GM12878 (cell line): Measurements from ENCODE around the gene CACUL1. TPM values are rescaled to one million over a fixed set of nuclear protein-coding genes. Genes with fewer than 3 reads are reported as not detected.

Experiments used
- ATAC-seq: fragments of 200-7000 bp; cut with Tn5 transposase; 3 replicates; pipeline ENCODE4 v1.9.1; 2020; ENCODE audit warnings: mild to moderate bottlenecking, moderate library complexity
- BruUV-seq: library from RNA; stranded (reverse); fragments of 400-500 nt; replicated peaks from 2 replicates; lab custom pipeline; 2021; lab: Mats Ljungman, UMichigan
- CTCF ChIA-PET: fragments of 300-600 bp; sonication (Branson Sonifier 250); formaldehyde crosslinking; extraction: SDS; loops from one replicate; lab custom pipeline; 2021; ENCODE audit warnings: inconsistent platforms; lab: Yijun Ruan, JAX
- POLR2A ChIA-PET: fragments of 350-600 bp; formaldehyde crosslinking; extraction: SDS; loops from one replicate; lab custom pipeline; 2021; ENCODE audit warnings: inconsistent platforms; lab: Charles Lee
- RAD21 ChIA-PET: fragments of 300-600 bp; sonication (Branson Sonifier 250); formaldehyde crosslinking; loops from one replicate; lab custom pipeline; 2023; ENCODE audit warnings: antibody characterized with exemption; ENCODE audit not compliant: unreplicated experiment; lab: Charles Lee
- SMC1A ChIA-PET: fragments of 300-600 bp; sonication (Branson Sonifier 250); formaldehyde crosslinking; loops from one replicate; lab custom pipeline; 2023; ENCODE audit not compliant: unreplicated experiment, uncharacterized antibody; lab: Charles Lee
- DNase-seq: peaks from one replicate; pipeline ENCODE4 v3.0.0-alpha.2; 2011; ENCODE audit warnings: low read depth, low spot score
- FAIRE-seq: peaks from 3 replicates; lab custom pipeline; 2011; peaks lifted over from hg19 to GRCh38; lab: Jason Lieb, UNC
- H2AFZ ChIP-seq: 2 replicates; pipeline ENCODE4 v1.6.0; 2011; ENCODE audit warnings: low read depth, low read length, control low read depth; ENCODE audit not compliant: control insufficient read depth
- H3K27ac ChIP-seq: 2 replicates; pipeline ENCODE4 v1.5.1; 2011; ENCODE audit warnings: control low read depth; ENCODE audit not compliant: control insufficient read depth, insufficient read depth
- H3K27me3 ChIP-seq, 2 experiments: replicated peaks in 1 of 2; 2 replicates each; pipeline versions ENCODE4 v1.6.0 to v1.6.1; 2011; ENCODE audit warnings: low read length in 1 of 2; ENCODE audit not compliant: control insufficient read depth in 2 of 2, insufficient read depth in 2 of 2
- H3K36me3 ChIP-seq, 2 experiments: 2 replicates each; pipeline ENCODE4 v1.5.1; 2011; ENCODE audit warnings: low read length in 1 of 2; ENCODE audit not compliant: control insufficient read depth in 2 of 2, insufficient read depth in 2 of 2
- H3K4me1 ChIP-seq: 2 replicates; pipeline ENCODE4 v1.6.1; 2011; ENCODE audit warnings: mild to moderate bottlenecking, low read length, moderate library complexity, mixed read lengths; ENCODE audit not compliant: control insufficient read depth, insufficient read depth
- H3K4me2 ChIP-seq: 2 replicates; pipeline ENCODE4 v1.6.0; 2011; ENCODE audit warnings: control low read depth; ENCODE audit not compliant: control insufficient read depth, insufficient read depth
- H3K4me3 ChIP-seq: fragments of 200-600 bp; sonication (generic); 2 replicates; pipeline ENCODE4 v1.5.1; 2016
- H3K79me2 ChIP-seq: 2 replicates; pipeline ENCODE4 v1.6.0; 2011; ENCODE audit warnings: low read length; ENCODE audit not compliant: control insufficient read depth, insufficient read depth
- H3K9ac ChIP-seq: 2 replicates; pipeline ENCODE4 v1.8.0; 2011; ENCODE audit warnings: low read length, control low read depth, mixed read lengths; ENCODE audit not compliant: control insufficient read depth, insufficient read depth
- H3K9me3 ChIP-seq: replicated peaks from 3 replicates; pipeline ENCODE4 v1.5.1; 2011; ENCODE audit warnings: mild to moderate bottlenecking, low read length; ENCODE audit not compliant: control insufficient read depth, insufficient read depth
- H4K20me1 ChIP-seq: 2 replicates; pipeline ENCODE4 v1.6.0; 2011; ENCODE audit not compliant: control insufficient read depth, insufficient read depth
- BCL11A ChIP-seq: IDR thresholded peaks from 2 replicates; pipeline ENCODE4 v1.6.1; 2011; ENCODE audit warnings: low read depth, low read length
- CHD2 ChIP-seq: IDR thresholded peaks from 2 replicates; pipeline ENCODE4 v1.6.1; 2011; ENCODE audit warnings: low read depth, low read length, improper control_type of control experiment, borderline replicate concordance
- CHD4 ChIP-seq: fragments of 200-600 bp; sonication (generic); IDR thresholded peaks from 2 replicates; pipeline ENCODE4 v1.6.1; 2016; ENCODE audit warnings: mild to moderate bottlenecking
- GABPA ChIP-seq: IDR thresholded peaks from 2 replicates; pipeline ENCODE4 v1.6.1; 2014; ENCODE audit warnings: antibody characterized with exemption, low read depth, mild to moderate bottlenecking, inconsistent platforms
- IRF5 ChIP-seq: fragments of 450-650 bp; IDR thresholded peaks from 2 replicates; pipeline ENCODE4 v1.6.1; 2017; ENCODE audit warnings: borderline replicate concordance
- KAT2A ChIP-seq: conservative IDR thresholded peaks from 2 replicates; pipeline ENCODE4 v1.6.1; 2011; ENCODE audit warnings: low read depth, low read length; ENCODE audit not compliant: control insufficient read depth
- KDM1A ChIP-seq: fragments of 200-600 bp; sonication (generic); IDR thresholded peaks from 2 replicates; pipeline ENCODE4 v1.6.1; 2016; ENCODE audit warnings: borderline replicate concordance
- LARP7 ChIP-seq: fragments of 450-650 bp; IDR thresholded peaks from 2 replicates; pipeline ENCODE4 v1.6.1; 2017; ENCODE audit warnings: mild to moderate bottlenecking
- MEF2A ChIP-seq: IDR thresholded peaks from 2 replicates; pipeline ENCODE4 v1.6.1; 2011; ENCODE audit warnings: low read depth, mild to moderate bottlenecking, low read length, moderate library complexity; ENCODE audit not compliant: insufficient read depth
- MXI1 ChIP-seq: fragments of 150-350 bp; IDR thresholded peaks from 2 replicates; pipeline ENCODE4 v1.6.1; 2011; ENCODE audit warnings: low read depth, mild to moderate bottlenecking, inconsistent platforms, low read length, improper control_type of control experiment
- NRF1 ChIP-seq: conservative IDR thresholded peaks from 2 replicates; pipeline ENCODE4 v1.6.1; 2011; ENCODE audit warnings: mild to moderate bottlenecking, low read depth, low read length, improper control_type of control experiment
- RB1 ChIP-seq: fragments of 450-650 bp; formaldehyde crosslinking; IDR thresholded peaks from 2 replicates; pipeline ENCODE4 v1.6.1; 2017; ENCODE audit warnings: mild to moderate bottlenecking, borderline replicate concordance
- RFX5 ChIP-seq: IDR thresholded peaks from 2 replicates; pipeline ENCODE4 v1.6.1; 2011; ENCODE audit warnings: low read depth, low read length, improper control_type of control experiment
- STAT3 ChIP-seq: IDR thresholded peaks from 2 replicates; pipeline ENCODE4 v1.6.1; 2011; ENCODE audit warnings: low read depth, low read length, improper control_type of control experiment
- SUZ12 ChIP-seq: fragments of 200-600 bp; sonication (generic); IDR thresholded peaks from one replicate; pipeline ENCODE4 v1.6.1; 2018; ENCODE audit warnings: antibody characterized with exemption, mild to moderate bottlenecking; ENCODE audit not compliant: unreplicated experiment
- ZBTB11 ChIP-seq: fragments of 450-650 bp; formaldehyde crosslinking; IDR thresholded peaks from 2 replicates; pipeline ENCODE4 v1.5.0; 2022; ENCODE audit warnings: mild to moderate bottlenecking, missing genetic modification characterization
- ZNF274 ChIP-seq: IDR thresholded peaks from one replicate; pipeline ENCODE4 v1.8.0; 2011; ENCODE audit not compliant: insufficient read length, insufficient read depth
- ZNF622 ChIP-seq: fragments of 450-650 bp; IDR thresholded peaks from 2 replicates; pipeline ENCODE4 v1.6.1; 2017; ENCODE audit warnings: mild to moderate bottlenecking, inconsistent platforms
- WGBS: methylation state at CpG from one replicate; pipeline ENCODE4 v1.1.6; 2016; ENCODE audit warnings: low lambda C conversion rate; ENCODE audit not compliant: insufficient replicate concordance, insufficient coverage; ENCODE audit errors: missing lambda C conversion rate; 5-methylcytosine and 5-hydroxymethylcytosine counted together
- in situ Hi-C: fragments of 300-500 bp; cut with MboI; formaldehyde crosslinking; loops from 9 replicates; pipeline ENCODE4 v1.14.3; 2018; ENCODE audit warnings: mixed read lengths
- intact Hi-C: fragments of 100-400 bp; cut with micrococcal nuclease; formaldehyde crosslinking; loops from one replicate; pipeline ENCODE4 v1.14.2; 2022; ENCODE audit not compliant: unreplicated experiment
- polyA plus RNA-seq, 11 experiments: library from polyadenylated mRNA; depleted of rRNA in 4 of 11; unstranded in 6 of 11; stranded (reverse) in 5 of 11; fragments of >200 nt; fragmentation: Nextera tagmentation in 4 of 11; fragmentation: Illumina TruSeq in 1 of 11; extraction: Ambion mirVana in 4 of 11; extraction: Trizol in 1 of 11; gene quantifications; 1 replicate in 1 of 11; 2 replicates in 10 of 11; pipeline versions ENCODE4 v1.2.1 to v1.2.3, GENCODE V29; 2011 to 2016; ENCODE audit warnings: inconsistent platforms in 2 of 11, missing spikeins in 2 of 11, low read depth in 1 of 11
- total RNA-seq, 4 experiments: library from RNA; depleted of rRNA in 3 of 4; stranded (reverse); fragments of >200 nt in 3 of 4; fragmentation: Illumina TruSeq in 1 of 4; extraction: Trizol in 1 of 4; gene quantifications; 2 replicates each; pipeline versions ENCODE4 v1.2.1 to v1.2.3, GENCODE V29; 2013 to 2021
- TF ChIP-seq, protein P1 (sequence below), 3 experiments: IDR thresholded peaks in 2 of 3; conservative IDR thresholded peaks in 1 of 3; 2 replicates each; pipeline ENCODE4 v1.5.1; 2011; ENCODE audit warnings: low read depth in 3 of 3, low read length in 3 of 3, mild to moderate bottlenecking in 3 of 3, control low read depth in 2 of 3, moderate library complexity in 2 of 3, inconsistent platforms in 1 of 3, mixed read lengths in 1 of 3; ENCODE audit not compliant: control insufficient read depth in 2 of 3, insufficient read depth in 1 of 3; ENCODE audit errors: extremely low read depth in 1 of 3

The CACUL1 gene
- total and polyA plus RNA-seq, 10 of the 15 experiments (the other 5 are each of a cell fraction or from before 2014, with no cell fraction given): 7.4 to 23.2 (median 13.0) TPM

DNA sequence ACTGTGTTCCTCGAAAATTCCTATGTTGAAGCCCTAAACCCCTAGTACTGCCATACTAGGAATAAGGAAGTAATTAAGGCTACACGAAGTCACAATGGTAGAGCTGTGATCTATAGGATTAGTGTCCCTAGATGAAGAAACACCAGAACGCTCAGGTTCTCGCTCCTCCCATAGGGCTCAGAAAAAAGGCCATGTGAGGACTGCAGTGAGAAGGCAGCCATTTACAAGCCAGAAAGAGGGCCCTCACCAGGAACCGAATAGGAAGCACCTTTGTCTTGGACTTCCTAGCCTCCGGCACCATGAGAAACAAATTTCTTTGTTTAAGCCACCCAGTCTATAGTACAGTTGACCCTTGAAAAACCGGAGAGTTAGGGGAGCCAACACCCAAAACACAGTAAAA lies 46.2 kb downstream of the CACUL1 start:
- CTCF ChIA-PET: interaction anchor here (1.7 to 1.9 kb wide), 2 partner anchors 10 to 13 kb away, joined by 5 to 6 read pairs; no protein-coding TSS in a partner anchor
- SMC1A ChIA-PET: interaction anchor here (3.5 kb wide), 1 partner anchor 11 kb away, joined by 11 read pairs; no protein-coding TSS in a partner anchor
- no peak for DNase-seq
- Histone ChIP-seq H3K4me2 (no peak overlapping the region), H3K9ac (no peak overlapping the region), H4K20me1 (no peaks in the 10 kb centered on the region), H3K4me3 (no peak overlapping the region), H3K36me3 (peaks cover 0 to 7% of the 10 kb centered on the region in 2 experiments; a peak in 2 of 4 replicates), H3K27me3 (no peaks in the 10 kb centered on the region), H3K79me2 (no peaks in the 10 kb centered on the region), H2AFZ (no peak overlapping the region), H3K27ac (no peak overlapping the region), H3K4me1 (no peaks in the 10 kb centered on the region), H3K9me3 (no peaks in the 10 kb centered on the region)
- 95% methylated on average over 7 of the region's 7 CpGs for WGBS
- RAD21 ChIA-PET: no interaction called here
- TF ChIP-seq CHD4 (no peak), BCL11A (no peak), LARP7 (no peak), KAT2A (no peak), ZNF622 (no peak), GABPA (no peak), NRF1 (no peak), MEF2A (no peak), IRF5 (no peak), RB1 (no peak), KDM1A (no peak), CHD2 (no peak), ZNF274 (no peak), MXI1 (no peak), SUZ12 (no peak), ZBTB11 (no peak), STAT3 (no peak), RFX5 (no peak)
- TF ChIP-seq, protein P1, sequence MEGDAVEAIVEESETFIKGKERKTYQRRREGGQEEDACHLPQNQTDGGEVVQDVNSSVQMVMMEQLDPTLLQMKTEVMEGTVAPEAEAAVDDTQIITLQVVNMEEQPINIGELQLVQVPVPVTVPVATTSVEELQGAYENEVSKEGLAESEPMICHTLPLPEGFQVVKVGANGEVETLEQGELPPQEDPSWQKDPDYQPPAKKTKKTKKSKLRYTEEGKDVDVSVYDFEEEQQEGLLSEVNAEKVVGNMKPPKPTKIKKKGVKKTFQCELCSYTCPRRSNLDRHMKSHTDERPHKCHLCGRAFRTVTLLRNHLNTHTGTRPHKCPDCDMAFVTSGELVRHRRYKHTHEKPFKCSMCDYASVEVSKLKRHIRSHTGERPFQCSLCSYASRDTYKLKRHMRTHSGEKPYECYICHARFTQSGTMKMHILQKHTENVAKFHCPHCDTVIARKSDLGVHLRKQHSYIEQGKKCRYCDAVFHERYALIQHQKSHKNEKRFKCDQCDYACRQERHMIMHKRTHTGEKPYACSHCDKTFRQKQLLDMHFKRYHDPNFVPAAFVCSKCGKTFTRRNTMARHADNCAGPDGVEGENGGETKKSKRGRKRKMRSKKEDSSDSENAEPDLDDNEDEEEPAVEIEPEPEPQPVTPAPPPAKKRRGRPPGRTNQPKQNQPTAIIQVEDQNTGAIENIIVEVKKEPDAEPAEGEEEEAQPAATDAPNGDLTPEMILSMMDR (IDR thresholded peaks at IDR 0.05 in 2 of 3, conservative IDR thresholded peaks at IDR 0.05 in 1 of 3; ENCODE audit: control insufficient read depth in 2 of 3, extremely low read depth in 1 of 3, insufficient read depth in 1 of 3, low read depth in 3 of 3, low read length in 3 of 3): no peak
- in situ Hi-C loops: no loop called here
- ATAC-seq: no peak
- no peak for FAIRE-seq
- POLR2A ChIA-PET: no interaction called here
- BruUV-seq: no TSS peak
- intact Hi-C loops: no loop called here
